ENCODE results near the gene ARMC3.
"Not testable (repeated sequence)": the region's sequence is repeated elsewhere in the genome, so short reads cannot be mapped to it uniquely, and the experiment has no call there.

Gene ARMC3

DNA sequence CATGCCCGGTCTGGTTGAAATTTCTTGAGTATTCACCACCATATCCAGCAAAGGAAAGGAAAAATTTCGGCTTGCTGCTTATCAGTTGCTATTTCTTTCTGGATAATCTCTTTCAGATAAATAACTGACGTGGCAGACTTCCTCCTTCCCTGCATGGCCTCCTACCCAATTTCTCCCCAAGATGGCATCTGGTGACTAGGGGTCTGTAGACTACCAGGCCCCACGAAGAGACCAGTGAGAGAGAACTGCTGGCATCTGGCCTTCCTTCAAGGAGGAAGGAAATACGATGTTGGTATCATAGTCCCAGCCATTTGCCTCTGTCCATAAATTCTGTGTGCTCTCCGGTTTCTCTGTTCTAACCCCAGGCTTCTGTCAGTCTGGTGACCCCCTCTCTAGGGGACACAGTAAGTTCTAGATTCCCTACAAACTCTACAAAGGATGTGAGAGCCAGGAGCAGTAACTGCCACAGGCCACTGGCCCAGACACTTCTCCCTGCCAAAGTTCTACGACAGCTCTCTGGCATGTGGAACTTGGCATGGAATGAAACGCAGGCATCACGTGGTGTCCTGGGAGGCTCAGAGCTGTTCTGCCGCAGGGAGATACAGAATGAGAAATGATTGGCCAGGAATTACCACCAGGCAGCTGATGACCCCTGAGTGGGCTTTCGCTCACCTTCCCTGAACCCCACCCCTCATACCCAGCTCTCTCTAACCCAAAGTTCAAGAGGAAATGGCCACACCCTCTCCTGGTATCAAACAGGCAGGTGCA is 137.5 kb downstream of the ARMC3 start:
- no peak overlapping the region for H3K4me3 ChIP-seq (ENCODE audit: low read depth, low read length)
- DNase-seq (ENCODE audit: low read depth), result peak; percentile 28

- H3K4me3 ChIP-seq (ENCODE audit: low read depth, low read length), result no peak overlapping the region
- no peak for DNase-seq (ENCODE audit: low read depth)
These were observed 139.5 kb downstream of the ARMC3 start for GRCh38 chr10:23067337-23067736.

- no peak for DNase-seq (ENCODE audit: low read depth)
- no peak overlapping the region for H3K4me3 ChIP-seq (ENCODE audit: low read depth, low read length)
These were observed 140.3 kb downstream of the ARMC3 start for GRCh38 chr10:23067939-23068775.

DNA sequence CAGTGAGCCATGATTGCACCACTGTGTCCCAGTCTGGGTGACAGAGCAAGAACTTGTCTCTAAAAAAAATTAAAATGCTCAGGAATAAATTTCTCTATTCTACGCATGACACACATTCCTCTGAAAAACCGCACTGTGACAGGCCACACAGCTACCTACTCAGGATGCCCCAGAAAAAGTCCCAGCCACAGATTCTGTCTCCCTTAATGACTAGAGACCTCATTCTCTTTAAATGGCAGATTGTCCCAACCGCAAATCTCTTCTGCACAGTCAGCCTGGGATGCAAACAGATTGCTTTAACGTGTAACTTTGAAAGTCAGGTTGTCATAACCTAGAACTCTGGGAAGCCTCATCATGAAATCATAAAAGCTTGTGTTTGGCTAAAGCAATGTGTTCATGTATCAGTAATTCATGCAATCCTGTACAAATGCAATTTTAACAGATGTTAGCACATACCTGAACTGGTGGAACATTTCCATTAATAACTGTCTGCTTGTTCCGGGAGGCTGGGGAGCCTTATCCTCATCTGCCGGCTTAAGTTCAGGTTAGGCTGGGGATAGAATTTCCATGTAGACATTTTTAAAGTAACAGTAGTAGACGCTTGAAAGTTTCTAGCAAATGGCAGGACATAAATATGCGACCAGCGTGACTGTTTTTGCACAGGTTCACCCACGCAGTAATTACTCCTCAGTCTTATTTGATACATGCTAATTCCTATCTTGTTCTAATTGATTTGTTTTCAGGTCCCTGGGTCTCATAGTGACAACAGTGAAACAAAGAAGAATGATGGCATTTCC is 141.4 kb downstream of the ARMC3 start:
- DNase-seq (ENCODE audit: low read depth), result no peak
- no peak overlapping the region for H3K4me3 ChIP-seq (ENCODE audit: low read depth, low read length)

GRCh38 chr10:23070092-23070912 is 142.4 kb downstream of the ARMC3 start:
- DNase-seq (ENCODE audit: low read depth); H3K4me3 ChIP-seq (ENCODE audit: low read depth, low read length): not testable (repeated sequence)

DNA sequence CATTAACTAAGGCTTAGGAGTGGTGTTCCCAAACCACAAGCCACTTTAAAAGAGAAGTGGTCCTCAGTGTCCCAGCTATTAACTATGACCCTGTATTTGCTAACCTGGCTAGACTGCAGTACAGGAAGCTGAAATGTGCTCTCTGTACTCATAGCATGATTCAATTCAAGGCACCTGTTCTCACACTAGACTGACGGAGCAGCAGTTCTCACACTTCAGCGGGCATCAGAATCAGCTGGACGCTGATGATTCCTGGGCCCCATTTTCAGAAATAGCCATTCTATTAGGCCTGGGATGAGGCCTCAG is 143.0 kb downstream of the ARMC3 start:
- no peak overlapping the region for H3K4me3 ChIP-seq (ENCODE audit: low read depth, low read length)
- DNase-seq (ENCODE audit: low read depth), result no peak

- not testable (repeated sequence) for DNase-seq (ENCODE audit: low read depth); H3K4me3 ChIP-seq (ENCODE audit: low read depth, low read length)
These were observed 144.7 kb downstream of the ARMC3 start for GRCh38 chr10:23072593-23072992.

DNA sequence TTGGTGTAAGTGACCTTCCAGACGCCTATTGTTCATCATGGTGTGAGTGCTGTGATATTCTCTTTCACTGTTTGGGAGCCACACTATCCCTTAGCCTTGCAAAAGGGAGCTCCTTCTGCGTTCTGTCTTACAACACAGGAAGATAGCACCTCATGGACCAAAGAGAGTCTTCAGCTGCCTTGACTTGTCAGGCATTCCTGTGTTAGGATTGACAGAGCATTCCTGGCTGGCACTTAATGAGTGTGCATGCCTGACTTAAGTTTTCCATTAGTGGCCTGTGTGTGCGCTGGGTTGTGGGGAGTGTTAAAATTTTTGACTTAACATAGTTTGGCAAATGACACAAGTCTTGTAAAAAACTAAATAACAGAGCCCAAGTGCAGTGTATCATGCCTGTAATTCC is 145.7 kb downstream of the ARMC3 start:
- H3K4me3 ChIP-seq (ENCODE audit: low read depth, low read length), result no peak overlapping the region
- no peak for DNase-seq (ENCODE audit: low read depth)

- no peak for DNase-seq (ENCODE audit: low read depth)
- H3K4me3 ChIP-seq (ENCODE audit: low read depth, low read length), result no peak overlapping the region
These were observed 147.8 kb downstream of the ARMC3 start for GRCh38 chr10:23075672-23076071.

DNA sequence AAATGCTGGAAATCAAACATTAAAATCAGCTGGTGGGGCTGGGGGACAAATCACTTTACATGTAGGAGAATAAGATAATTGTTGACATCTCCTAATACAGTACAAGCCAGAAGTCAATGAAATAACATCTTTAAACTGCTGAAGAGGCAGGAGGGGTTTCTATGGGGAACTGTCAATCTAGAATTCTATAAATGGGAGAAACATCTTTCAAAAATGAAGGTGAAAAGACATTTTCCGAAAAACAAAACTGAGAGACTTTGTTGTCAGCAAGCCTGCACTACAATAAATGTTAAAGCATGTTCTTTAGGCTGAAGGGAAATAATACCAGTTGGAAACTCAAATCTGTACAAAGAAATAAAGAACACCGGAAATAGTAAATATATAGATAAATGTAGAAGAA is 150.3 kb downstream of the ARMC3 start:
- DNase-seq (ENCODE audit: low read depth), result no peak
- H3K4me3 ChIP-seq (ENCODE audit: low read depth, low read length), result no peak overlapping the region

DNA sequence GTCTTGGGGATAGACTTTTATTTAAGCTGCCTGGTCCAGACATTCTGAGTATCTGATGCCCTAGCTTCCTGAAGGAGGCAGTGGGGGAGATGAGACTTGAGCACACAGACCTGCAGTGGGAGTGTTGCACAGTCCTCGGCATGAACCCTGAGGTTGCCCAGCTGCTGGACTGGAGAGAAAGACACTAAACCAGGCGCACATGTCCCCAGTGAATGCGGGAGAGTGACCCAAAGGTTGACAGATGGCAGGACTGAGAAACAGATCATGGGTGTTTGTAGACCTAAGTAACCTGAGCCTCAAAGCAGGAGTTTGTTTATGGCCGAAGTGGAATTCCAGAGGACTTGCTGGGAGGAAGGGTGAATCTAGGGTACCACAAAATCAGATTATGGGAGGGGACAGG is 151.8 kb downstream of the ARMC3 start:
- DNase-seq (ENCODE audit: low read depth), result no peak
- H3K4me3 ChIP-seq (ENCODE audit: low read depth, low read length), result no peak overlapping the region

GRCh38 chr10:23080262-23080661 is 152.4 kb downstream of the ARMC3 start:
- DNase-seq (ENCODE audit: low read depth), result no peak

DNA sequence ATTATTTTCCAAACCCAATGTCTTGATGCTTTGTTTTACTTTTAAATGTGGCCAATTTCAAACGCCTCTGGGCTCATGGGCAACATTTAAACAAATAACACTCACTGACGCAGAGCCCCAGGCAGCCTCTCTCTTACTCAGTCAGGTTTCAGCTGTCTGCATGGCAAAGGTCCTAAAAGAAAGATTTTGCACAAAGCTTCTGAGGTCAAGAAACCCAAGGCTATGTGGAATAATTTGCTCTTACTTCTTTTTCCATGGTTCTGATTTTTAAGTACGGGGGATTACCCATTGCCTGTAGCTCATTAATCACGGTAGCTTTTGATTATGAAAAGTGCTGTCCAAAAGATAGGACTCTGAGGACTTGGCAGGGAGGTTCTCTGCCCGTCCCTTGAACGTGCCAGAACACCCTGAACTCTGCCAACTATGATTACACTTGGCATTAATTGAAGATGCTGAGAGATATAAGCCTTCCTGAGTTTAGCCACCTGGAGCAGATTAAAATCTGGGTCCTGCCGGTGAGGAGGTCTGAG is 153.4 kb downstream of the ARMC3 start:
- no peak overlapping the region for H3K4me3 ChIP-seq (ENCODE audit: low read depth, low read length)
- DNase-seq (ENCODE audit: low read depth), result no peak

More at GRCh38 chr10:23080262-23080661, 152.4 kb downstream of the ARMC3 start:
- H3K4me3 ChIP-seq (ENCODE audit: low read depth, low read length), result no peak overlapping the region

- DNase-seq (ENCODE audit: low read depth), result no peak
- H3K4me3 ChIP-seq (ENCODE audit: low read depth, low read length), result no peak overlapping the region
These were observed 154.0 kb downstream of the ARMC3 start for GRCh38 chr10:23081891-23082290.

Data from skeletal muscle cell (primary cell).